ENCODE results near the gene ATP6AP1.

ATP6AP1 gene

DNA sequence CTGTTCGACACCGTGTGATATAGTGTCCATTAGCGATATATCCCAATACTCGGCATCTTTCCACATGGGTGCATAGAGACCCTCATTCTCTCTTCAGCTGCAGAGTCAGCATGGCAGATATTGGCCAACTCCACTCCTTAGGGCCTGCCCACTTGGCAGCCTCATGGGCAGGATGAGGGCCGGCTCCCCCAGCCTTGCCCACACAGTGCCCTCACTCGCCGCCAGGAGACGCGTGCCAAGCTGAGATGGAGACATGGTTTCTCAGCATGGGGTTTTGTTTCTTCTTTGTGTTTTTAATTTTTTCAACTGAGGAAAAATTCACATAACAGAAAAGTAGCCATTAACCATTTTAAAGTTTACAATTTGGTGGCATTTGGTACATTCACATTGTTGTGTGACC lies 24.3 kb downstream of the ATP6AP1 start:
- DNase-seq: no peak

DNA sequence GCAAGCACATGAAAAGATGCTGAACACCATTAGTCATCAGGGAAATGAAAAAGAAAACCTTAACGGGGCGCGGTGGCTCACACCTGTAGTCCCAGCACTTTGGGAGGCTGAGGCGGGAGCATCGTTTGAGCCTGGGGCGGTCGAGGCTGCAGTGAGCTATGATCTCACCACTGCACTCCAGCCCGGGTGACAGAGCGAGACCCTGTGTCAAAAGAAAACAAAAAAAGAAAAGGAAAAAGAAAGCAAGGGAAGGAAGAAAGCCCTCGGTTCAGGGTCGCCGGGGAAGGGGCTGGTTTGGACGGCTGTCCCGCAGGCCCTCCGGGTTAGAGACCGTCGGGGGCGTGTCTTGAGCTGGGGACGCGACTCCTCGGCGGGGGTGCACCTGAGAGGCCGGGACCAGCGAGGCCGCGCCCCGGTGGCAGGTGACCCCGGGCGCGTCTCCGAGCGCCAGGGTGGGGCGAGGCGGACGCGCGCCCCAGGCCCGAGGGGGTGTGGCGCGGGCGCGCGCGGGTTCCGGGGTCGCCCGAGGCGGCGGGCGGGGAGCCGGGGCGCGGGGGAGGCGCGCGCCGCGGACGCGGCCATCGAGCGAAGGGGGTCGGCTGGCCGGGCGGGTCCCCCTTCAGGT lies 29.1 kb downstream of the ATP6AP1 start:
- DNase-seq: no peak

DNA sequence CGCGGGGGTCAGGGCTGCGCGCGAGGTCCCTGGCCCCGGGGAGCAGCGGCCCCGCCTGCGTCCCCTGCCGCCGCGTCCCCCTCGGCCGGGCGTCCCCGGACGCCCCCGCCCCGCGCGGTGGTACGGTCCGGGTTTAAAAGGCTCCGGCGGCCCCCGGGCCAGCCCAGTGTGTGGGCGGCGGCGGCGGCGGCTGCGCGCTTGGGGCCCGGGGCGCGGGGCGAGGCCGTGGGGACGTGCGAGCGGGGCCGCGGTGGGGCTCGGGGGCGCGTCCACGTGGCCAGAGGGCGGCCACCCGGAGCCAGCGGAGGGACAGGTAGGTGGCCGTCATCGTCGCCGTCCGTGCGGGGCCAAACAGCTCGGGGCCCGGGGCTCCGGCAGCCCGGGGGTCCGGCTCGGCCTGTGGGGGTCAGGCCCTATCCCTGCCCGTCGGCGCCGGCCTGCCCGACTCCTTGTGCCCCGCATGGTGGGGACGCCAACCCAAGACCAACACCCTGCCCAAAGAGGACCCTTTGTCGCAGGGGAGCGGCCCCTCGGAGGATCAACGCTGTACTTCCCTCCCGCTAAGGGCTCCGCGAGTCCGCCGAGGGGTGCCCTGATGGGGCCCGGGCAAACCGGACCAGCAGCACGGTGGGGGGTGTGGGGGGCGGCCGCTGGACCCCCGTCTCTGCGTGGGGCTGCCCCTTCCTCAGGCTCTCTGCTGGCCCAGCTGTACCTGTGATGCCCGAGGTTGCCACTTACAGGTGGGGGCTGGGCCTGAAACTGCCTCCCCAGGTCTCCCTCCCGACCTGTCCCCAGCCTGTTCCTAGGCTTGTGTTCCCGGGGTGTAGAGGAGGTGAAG lies 29.9 kb downstream of the ATP6AP1 start, which contains the start of gene PLXNA3:
PLXNA3 (plus strand) TSS at position 166 of the 838 bp plus-strand sequence. CDS start 1,903 bp downstream, outside the sequence.
- DNase-seq: no peak

DNA sequence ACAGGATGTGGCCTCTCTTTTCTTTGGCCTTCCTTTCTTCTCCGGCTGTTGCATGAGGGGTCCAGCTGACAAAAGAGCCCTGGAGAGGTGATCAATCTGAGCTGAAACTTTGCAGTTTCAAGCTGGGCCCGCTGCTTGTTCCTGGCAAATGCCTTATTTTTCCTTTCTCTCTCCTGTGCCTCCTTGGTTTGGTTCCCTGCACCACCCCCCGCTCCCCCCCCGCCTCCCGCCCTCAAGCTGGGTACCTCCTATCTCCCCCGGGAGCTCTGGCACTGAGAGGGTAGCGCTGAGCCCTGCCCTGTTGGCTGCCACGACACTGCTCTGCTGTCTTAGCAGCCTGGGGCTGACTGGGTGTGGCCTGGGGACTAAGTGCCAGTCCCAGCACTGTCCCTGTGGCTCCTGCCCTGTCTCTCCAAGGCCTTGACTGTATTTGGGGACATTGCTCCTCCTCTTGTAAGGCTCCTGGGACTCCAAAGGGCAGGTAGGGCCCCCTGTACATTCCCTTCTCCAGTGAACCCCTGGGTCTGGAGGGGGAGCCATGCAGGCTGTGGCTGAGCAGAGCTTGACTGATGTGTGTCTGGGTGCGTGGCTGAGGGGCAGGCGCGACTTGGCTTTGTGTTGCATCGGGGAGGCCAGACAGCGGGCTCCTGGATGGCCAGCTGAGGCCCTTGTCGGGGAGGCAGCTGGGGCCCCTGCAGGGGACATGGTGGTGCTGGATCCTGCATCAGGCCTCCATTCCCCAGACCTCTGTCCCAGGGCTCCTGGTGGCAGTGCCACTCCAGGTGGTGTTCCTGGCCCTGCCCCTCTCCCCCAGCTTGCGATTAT lies 30.7 kb downstream of the ATP6AP1 start:
- DNase-seq: no peak

DNA sequence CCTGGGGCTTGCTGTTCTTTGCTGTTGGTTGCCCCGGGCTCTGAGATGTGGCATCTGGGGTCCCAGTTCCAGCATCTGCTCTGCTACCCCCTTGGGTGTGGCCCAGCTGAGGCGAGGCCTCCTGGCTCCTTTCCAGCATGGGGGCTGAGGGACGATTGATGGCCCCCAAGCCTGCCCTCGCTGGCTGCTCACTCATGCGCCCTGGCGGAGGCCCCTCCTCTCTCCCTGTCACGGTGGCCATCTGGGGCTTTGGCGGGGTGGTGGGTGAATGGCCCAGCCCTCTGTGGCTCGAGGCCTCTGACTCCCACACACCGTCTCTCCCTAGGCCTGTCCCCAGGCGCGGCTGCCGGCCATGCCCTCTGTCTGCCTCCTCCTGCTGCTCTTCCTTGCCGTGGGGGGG lies 31.4 kb downstream of the ATP6AP1 start:
- no peak for DNase-seq

DNA sequence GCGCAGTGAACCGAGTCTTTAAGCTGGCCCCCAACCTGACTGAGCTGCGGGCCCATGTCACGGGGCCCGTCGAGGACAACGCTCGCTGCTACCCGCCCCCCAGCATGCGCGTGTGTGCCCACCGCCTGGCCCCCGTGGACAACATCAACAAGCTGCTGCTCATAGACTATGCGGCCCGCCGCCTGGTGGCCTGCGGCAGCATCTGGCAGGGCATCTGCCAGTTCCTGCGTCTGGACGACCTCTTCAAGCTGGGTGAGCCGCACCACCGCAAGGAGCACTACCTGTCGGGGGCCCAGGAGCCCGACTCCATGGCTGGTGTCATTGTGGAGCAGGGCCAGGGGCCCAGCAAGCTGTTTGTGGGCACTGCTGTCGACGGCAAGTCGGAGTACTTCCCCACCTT lies 31.8 kb downstream of the ATP6AP1 start:
- DNase-seq: no peak

DNA sequence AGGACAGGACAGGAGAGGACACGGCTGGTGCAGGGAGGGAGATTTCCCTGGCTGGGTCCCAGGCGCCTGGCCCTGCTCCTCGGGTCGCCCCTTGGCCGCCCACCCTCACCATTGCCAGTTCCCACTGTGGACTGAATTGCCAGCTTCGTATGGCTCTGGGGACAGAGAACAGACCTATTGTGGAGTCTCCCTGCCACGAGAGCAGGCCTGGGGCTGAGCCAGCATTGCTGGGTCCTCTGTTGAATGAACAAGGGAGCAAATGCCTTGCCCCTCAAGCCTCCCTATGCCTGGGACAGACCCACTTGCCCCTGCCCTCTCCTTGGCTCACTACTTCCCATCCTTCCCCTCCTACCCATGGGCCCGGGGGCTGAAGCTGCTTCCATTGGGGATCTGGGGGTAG lies 33.9 kb downstream of the ATP6AP1 start:
- no peak for DNase-seq

DNA sequence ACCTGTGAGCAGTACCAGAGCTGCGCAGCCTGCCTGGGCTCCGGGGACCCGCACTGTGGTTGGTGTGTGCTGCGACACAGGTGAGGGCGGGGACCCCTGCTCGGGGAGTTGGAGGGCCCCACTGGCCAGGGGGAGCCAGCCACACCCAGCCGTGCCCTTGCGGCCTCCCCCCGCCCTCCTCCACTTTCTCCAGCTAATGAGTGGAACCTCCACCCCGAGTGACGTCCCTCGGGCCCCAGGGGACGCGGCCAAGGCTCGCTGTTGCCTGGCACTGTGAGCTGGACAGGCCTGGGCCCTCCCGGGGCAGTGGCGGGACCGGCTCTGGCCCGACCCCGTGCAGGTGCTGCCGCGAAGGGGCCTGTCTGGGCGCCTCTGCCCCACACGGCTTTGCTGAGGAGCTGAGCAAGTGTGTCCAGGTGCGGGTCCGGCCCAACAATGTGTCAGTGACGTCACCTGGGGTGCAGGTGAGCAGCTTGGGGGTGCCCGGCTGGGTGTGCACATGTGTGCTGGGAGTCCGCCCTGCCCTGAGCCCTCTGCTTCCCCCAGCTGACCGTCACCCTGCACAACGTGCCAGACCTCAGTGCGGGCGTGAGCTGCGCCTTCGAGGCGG lies 35.2 kb downstream of the ATP6AP1 start:
- DNase-seq: no peak

DNA sequence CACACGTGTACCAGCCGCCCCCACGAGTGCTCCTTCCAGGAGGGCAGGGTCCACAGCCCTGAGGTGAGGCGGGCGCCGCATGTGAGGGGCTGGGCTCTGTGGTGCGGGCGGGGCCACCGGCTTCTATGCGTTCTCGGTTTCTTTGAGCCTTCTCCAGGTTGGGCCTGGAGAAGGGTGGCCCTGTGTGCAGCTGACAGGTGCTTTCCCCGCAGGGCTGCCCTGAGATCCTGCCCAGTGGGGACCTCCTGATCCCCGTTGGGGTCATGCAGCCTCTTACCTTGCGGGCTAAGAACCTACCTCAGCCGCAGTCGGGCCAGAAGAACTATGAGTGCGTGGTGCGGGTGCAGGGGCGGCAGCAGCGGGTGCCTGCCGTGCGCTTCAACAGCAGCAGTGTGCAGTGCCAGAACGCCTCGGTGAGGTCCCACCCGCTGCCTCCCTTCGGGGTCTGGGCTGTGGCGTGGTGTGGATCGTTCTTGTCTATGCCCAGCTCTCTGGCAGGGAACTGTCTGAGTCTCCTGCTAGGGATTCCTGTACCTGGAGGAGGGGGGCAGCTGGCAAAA lies 36.4 kb downstream of the ATP6AP1 start:
- DNase-seq: no peak

DNA sequence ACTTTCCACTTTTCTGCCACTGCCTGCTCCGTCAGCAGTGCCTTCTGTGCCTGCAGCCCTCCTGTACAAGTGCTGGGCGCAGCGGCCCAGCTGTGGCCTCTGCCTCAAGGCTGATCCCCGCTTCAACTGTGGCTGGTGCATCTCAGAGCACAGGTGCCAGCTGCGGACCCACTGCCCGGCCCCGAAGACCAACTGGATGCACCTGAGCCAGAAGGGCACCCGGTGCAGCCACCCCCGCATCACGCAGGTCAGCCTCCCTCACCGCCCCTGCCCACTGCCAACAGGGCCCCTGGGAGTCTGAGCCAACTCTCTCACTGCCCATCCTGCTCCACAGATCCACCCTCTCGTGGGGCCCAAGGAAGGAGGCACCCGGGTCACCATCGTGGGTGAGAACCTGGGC lies 37.1 kb downstream of the ATP6AP1 start:
- DNase-seq: no peak

DNA sequence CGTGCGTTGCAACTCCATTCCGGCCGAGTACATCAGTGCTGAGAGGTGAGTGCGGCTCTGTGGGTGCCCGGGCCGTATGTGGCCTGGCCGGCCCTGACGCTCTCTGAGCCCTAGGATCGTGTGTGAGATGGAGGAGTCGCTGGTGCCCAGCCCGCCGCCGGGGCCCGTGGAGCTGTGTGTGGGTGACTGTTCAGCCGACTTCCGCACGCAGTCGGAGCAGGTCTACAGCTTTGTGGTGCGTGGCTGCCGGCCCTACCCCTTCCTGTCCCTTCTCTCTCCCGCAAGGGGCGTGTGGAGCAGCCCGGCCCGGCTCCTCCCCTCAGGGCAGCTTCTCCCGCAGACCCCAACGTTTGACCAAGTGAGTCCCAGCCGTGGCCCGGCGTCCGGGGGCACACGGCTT lies 37.6 kb downstream of the ATP6AP1 start:
- no peak for DNase-seq

DNA sequence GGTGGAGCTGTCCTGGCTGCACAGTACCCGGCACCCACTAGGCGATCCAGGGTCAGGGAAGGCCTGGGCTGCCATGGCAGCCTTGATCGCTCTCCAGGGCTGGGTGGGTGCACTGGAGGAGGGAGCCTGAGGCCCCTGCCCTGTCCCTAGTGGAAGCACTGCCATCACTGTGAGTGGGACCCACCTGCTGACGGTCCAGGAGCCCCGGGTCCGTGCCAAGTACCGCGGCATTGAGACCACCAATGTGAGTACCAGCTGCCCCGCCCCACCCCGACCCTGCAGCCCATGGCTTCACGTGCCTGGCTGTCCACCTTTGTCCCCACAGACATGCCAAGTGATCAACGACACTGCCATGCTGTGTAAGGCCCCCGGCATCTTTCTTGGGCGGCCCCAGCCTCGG lies 38.4 kb downstream of the ATP6AP1 start:
- no peak for DNase-seq

DNA sequence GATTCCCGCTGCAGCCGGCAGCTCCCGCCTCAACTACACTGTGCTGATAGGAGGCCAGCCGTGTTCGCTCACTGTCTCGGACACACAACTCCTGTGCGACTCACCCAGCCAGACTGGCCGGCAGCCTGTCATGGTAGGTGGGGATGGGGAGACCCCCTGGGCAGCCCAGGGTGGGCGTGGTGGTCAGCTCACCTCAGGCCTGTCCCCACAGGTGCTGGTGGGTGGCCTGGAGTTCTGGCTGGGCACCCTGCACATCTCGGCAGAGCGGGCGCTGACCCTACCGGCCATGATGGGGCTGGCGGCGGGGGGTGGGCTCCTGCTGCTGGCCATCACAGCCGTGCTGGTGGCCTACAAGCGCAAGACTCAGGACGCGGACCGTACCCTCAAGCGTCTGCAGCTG lies 39.1 kb downstream of the ATP6AP1 start:
- no peak for DNase-seq

DNA sequence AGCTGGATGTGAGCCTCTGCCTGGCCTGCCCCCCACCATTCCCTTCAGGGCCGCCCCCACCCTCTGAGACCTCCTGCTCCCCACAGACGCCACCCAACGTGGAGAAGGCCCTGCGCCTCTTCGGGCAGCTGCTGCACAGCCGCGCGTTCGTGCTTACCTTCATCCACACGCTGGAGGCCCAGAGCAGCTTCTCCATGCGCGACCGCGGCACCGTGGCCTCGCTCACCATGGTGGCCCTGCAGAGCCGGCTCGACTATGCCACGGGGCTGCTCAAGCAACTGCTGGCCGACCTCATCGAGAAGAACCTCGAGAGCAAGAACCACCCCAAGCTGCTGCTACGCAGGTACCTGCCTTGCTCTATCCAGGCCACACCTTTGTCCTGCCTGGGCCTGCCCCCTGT lies 39.7 kb downstream of the ATP6AP1 start:
- DNase-seq: no peak

DNA sequence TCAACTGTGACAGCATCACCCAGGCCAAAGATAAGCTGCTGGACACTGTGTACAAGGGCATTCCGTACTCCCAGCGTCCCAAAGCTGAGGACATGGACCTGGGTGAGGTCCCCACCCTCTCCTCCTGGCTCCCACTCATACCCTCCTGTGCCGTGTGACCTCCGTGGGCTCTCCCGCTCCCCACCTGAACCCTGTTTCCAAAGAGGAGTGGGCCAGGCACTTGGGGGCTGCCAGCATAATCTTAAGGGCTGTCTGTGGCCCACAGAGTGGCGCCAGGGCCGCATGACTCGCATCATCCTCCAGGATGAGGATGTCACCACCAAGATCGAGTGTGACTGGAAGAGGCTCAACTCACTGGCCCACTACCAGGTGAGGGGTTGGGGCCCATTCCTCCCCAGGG lies 40.6 kb downstream of the ATP6AP1 start:
- DNase-seq: no peak

DNA sequence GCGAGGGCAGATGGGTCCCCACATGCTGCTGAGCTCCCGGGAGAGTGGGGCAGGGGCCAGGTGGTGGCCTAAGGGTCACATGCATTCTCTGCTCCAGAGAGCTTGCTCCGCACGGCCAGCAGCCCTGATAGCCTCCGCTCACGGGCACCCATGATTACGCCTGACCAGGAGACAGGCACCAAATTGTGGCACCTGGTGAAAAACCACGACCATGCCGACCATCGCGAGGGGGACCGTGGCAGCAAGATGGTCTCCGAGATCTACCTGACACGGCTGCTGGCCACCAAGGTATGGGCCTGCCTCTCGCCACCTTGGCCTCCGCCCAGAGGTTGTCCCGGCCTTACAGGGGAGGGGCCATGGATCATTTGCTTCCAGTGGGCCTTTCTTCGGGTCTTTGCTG lies 41.4 kb downstream of the ATP6AP1 start:
- no peak for DNase-seq

DNA sequence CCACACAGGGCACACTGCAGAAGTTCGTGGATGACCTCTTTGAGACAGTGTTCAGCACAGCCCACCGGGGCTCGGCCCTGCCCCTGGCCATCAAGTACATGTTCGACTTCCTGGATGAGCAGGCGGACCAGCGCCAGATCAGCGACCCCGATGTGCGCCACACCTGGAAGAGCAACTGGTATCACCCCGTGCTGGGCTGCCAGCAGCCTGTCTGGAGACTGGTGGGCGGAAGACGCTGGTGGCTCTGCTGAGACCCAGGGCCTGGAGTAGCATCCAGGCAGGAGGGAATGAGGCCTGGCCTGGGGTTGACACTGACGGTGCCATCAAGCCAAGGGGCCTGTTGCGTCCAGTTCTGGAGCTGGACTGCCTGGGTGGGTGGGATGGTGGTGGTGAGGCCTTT lies 42.0 kb downstream of the ATP6AP1 start:
- DNase-seq: no peak

DNA sequence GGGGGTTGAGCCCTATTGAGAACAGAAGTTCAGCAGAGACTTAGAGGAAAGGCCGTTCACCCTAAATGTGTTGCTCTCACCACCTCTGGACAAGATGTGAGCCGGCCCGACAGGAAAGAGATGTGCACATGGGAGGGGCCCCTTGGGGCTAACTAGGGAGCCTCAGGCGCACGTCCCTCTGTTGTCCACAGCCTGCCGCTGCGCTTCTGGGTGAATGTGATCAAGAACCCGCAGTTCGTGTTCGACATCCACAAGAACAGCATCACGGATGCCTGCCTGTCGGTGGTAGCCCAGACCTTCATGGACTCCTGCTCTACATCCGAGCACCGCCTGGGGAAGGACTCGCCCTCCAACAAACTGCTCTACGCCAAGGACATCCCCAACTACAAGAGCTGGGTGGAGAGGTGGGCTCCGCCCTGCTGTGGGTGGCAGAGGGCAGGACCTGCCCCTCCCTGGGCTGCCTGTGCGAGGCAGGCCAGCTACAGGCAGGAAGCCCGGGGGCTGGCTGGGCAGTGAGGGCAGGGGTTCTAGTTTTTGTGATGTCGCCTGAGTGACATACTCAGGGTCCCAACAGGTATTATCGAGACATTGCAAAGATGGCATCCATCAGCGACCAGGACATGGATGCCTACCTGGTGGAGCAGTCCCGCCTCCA lies 42.6 kb downstream of the ATP6AP1 start:
- DNase-seq: no peak

DNA sequence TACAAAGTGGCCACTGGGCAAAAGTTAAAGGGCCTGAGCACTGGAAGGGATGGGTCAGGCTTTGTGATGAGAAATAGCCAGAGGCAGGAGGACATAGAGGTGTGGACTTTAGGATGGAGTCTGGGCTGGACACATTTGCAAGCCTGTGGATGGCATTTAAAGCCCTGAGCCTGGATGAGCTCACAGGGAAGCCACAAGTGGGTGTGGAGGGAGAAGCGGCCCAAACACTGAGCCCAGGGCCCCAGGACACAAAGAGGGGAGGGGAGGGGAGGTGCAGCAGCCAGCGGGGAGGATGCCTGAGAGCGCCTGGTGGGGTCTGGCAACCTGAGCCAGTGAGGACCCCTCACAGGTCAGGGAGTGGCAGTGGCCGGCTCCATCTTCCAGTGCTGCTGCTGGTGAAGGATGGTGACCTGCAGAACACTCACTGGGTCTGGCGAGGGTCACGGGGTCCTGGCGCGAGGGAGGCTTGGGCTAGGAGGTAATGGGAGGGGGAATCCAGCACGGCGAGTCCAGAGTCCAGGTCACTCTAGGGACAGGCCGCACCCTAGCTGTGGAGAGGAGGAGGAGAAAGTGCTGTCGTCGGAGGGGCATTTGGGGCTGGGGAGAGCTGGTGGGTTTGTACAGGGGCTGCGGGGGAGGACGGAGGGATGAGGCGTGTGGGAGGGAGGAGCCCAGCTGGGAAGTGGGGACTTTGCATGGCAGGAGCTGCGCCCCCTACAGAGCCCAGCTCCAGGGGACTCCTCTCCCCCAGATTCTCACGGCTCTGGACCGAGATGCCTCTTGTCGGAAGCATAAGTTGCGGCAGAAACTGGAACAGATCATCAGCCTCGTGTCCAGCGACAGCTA lies 43.6 kb downstream of the ATP6AP1 start:
- DNase-seq: no peak

DNA sequence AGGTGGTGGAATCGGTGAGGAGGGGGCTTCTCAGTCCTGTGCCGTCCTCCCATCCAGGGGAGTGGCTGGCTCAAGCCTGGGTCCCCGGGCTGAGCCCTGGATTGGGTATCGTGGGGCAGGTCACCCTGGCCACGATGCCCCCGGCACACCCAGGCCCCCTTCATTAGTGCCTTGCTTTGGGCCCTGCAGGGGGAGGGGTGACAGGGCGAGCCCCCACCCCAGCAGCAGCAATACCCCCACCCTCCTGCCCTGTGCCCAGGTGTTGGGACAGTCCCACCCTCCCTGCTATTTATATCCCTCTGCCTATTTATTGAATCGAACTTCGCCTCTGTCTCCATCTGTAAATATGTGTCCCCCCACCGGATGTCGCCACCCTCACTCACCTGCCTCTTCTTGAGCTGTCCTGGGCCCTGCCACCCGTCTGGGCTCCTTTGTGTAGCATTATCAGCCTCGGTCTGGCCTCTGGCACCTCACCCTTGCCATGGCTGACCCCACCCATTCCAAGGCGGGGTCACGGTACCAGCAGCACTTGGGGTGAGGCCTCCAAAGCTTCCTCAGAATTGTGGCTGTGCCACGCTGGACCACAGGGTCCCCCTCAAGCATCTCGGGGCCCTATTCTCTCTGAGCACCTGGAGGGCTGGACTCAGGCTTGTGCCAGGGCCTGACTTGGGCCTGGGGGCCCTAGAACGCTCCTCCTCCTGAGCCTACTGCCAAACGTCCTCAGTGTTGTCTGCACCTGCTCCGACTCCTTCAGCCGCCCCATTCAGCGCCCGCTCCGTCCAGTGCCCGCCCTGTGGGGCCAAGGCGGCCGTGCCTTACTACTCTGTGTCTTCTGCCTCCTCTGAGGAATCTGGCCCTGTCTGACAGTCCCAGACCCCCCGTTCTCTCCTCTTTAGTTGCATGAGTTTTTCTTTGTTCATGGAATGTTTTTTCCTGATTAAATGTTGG lies 44.5 kb downstream of the ATP6AP1 start:
- no peak for DNase-seq

Data from GDM1 (cell line).